ENCODE results near the gene LRFN2. TPM values are rescaled to one million over a fixed set of nuclear protein-coding genes. Genes with fewer than 3 reads are reported as not detected.

The LRFN2 gene
- total and polyA plus RNA-seq, 2 donors (not counting 1 experiment from before 2014, with no cell fraction given): not detected

- ATAC-seq (ENCODE audit: low read depth) (no peak), DNase-seq (no peak)
- TF ChIP-seq CTCF (IDR thresholded peaks at IDR 0.05): no peak
- no peak for TF ChIP-seq EZH2 (IDR thresholded peaks at IDR 0.05; ENCODE audit: borderline replicate concordance, insufficient read depth, low read depth, low read length, poor library complexity, severe bottlenecking)
- WGBS (ENCODE audit: insufficient coverage): no CpG with 5 or more reads among the region's 1 CpG
- Histone ChIP-seq H3K36me3 (replicated peaks in 1 of 2; ENCODE audit: control extremely low read depth in 1 of 2, control insufficient read depth in 1 of 2, extremely low read depth in 1 of 2, insufficient read depth in 2 of 2, low read length in 1 of 2) (no peaks in the 10 kb centered on the region), H2AFZ (ENCODE audit: insufficient read depth, low read depth, low read length, poor library complexity, severe bottlenecking) (no peak overlapping the region), H3K79me2 (ENCODE audit: control insufficient read depth, insufficient read depth, low read length) (no peaks in the 10 kb centered on the region), H3K4me2 (replicated peaks; ENCODE audit: low read depth, low read length, poor library complexity, severe bottlenecking) (no peak overlapping the region), H3K9ac (ENCODE audit: low read length) (no peak overlapping the region), H3K27me3 (replicated peaks in 1 of 4; ENCODE audit: control extremely low read depth in 1 of 4, control insufficient read depth in 3 of 4, insufficient read depth in 4 of 4, low read length in 3 of 4) (no peaks in the 10 kb centered on the region), H3K4me3 (ENCODE audit: control extremely low read depth in 1 of 5, extremely low read depth in 1 of 5, insufficient read depth in 1 of 5, low read depth in 2 of 5, low read length in 4 of 5) (no peak overlapping the region), H3K4me1 (ENCODE audit: control insufficient read depth in 2 of 2, insufficient read depth in 2 of 2, low read length in 2 of 2) (no peaks in the 10 kb centered on the region), H3K9me3 (ENCODE audit: control extremely low read depth in 1 of 3, control insufficient read depth in 2 of 3, insufficient read depth in 1 of 3, low read length in 2 of 3) (no peaks in the 10 kb centered on the region), H4K20me1 (ENCODE audit: control insufficient read depth, insufficient read depth, low read length, poor library complexity, severe bottlenecking) (no peaks in the 10 kb centered on the region), H3K27ac (ENCODE audit: low read length in 2 of 2) (no peak overlapping the region)
- no peak overlapping the region for H3K4me3 Mint-ChIP-seq
- ChIA-PET POLR2A (no interaction called here), CTCF (no interaction called here)
- H3K4me1 Mint-ChIP-seq: no peaks in the 10 kb centered on the region
- H3K27ac Mint-ChIP-seq: no peak overlapping the region
- peaks cover 4% of the 10 kb centered on the region for H3K27me3 Mint-ChIP-seq
- intact Hi-C loops (cut with micrococcal nuclease): no loop called here
- H3K9me3 Mint-ChIP-seq (ENCODE audit: insufficient read depth): no peaks in the 10 kb centered on the region
Observed at GRCh38 chr6:40457261-40457660, 129.9 kb downstream of the LRFN2 start.

DNA sequence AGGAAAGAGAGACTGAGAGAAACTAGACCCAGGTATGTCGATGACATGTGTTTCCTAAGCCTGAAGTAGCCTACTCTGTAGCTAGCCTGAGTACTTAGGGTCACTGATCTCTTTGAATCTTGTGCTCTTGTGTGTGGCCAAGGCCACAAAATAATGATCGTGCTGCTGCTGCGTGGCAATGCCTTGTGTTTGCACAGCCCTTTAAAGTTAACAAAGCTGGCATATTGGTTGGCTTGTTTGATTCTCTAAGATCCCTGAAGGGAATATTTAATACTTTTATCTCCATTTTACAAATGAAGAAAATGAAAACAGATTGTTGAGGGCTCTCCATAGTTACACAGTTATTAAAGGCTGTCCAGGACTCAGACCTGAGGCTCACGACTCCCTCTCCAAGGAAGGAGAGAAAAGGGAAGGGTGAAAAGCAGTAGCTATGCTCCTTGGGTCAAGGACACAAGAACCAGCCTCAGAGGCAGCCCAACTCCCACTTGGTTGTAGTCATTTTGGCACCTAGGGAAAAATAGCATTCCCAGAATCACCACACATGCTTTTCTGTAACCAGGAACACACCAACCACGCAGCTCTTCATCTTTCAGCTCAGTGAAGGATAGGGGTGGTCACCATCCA lies 130.7 kb downstream of the LRFN2 start:
- intact Hi-C loops (cut with micrococcal nuclease): no loop called here
- H3K4me3 Mint-ChIP-seq: no peak overlapping the region
- Histone ChIP-seq H3K9ac (ENCODE audit: low read length) (no peak overlapping the region), H3K4me1 (ENCODE audit: control insufficient read depth in 2 of 2, insufficient read depth in 2 of 2, low read length in 2 of 2) (no peaks in the 10 kb centered on the region), H3K4me2 (replicated peaks; ENCODE audit: low read depth, low read length, poor library complexity, severe bottlenecking) (no peak overlapping the region), H3K36me3 (replicated peaks in 1 of 2; ENCODE audit: control extremely low read depth in 1 of 2, control insufficient read depth in 1 of 2, extremely low read depth in 1 of 2, insufficient read depth in 2 of 2, low read length in 1 of 2) (no peaks in the 10 kb centered on the region), H3K9me3 (ENCODE audit: control extremely low read depth in 1 of 3, control insufficient read depth in 2 of 3, insufficient read depth in 1 of 3, low read length in 2 of 3) (no peaks in the 10 kb centered on the region), H3K27me3 (replicated peaks in 1 of 4; ENCODE audit: control extremely low read depth in 1 of 4, control insufficient read depth in 3 of 4, insufficient read depth in 4 of 4, low read length in 3 of 4) (no peaks in the 10 kb centered on the region), H3K27ac (ENCODE audit: low read length in 2 of 2) (no peak overlapping the region), H3K4me3 (ENCODE audit: control extremely low read depth in 1 of 5, extremely low read depth in 1 of 5, insufficient read depth in 1 of 5, low read depth in 2 of 5, low read length in 4 of 5) (no peak overlapping the region), H4K20me1 (ENCODE audit: control insufficient read depth, insufficient read depth, low read length, poor library complexity, severe bottlenecking) (no peaks in the 10 kb centered on the region), H2AFZ (ENCODE audit: insufficient read depth, low read depth, low read length, poor library complexity, severe bottlenecking) (no peak overlapping the region), H3K79me2 (ENCODE audit: control insufficient read depth, insufficient read depth, low read length) (no peaks in the 10 kb centered on the region)
- CTCF ChIA-PET: no interaction called here
- ATAC-seq (ENCODE audit: low read depth) (no peak), DNase-seq (no peak)
- H3K4me1 Mint-ChIP-seq: no peaks in the 10 kb centered on the region
- TF ChIP-seq CTCF (IDR thresholded peaks at IDR 0.05) (no peak), EZH2 (IDR thresholded peaks at IDR 0.05; ENCODE audit: borderline replicate concordance, insufficient read depth, low read depth, low read length, poor library complexity, severe bottlenecking) (no peak)
- no peak overlapping the region for H3K27ac Mint-ChIP-seq
- POLR2A ChIA-PET: no interaction called here
- WGBS (ENCODE audit: insufficient coverage): 90% methylated on average over 4 of the region's 5 CpGs
- no peaks in the 10 kb centered on the region for H3K9me3 Mint-ChIP-seq (ENCODE audit: insufficient read depth)
- peaks cover 4% of the 10 kb centered on the region for H3K27me3 Mint-ChIP-seq
